GM13977 (cell line): ENCODE results near the gene GANC.

Experiments used
- DNase-seq: peaks from one replicate; pipeline ENCODE4 v3.0.0; 2012; ENCODE audit warnings: low spot score
- in situ Hi-C: fragments of 300-500 bp; cut with MboI; formaldehyde crosslinking; loops from one replicate; pipeline ENCODE4 v1.12.0; 2022; ENCODE audit warnings: low sequenced_read_pairs, low pct_unique_long_range_greater_than_20kb, mixed read lengths, inconsistent platforms; ENCODE audit not compliant: unreplicated experiment
- TF ChIP-seq, protein P1 (sequence below): IDR thresholded peaks from 2 replicates; pipeline ENCODE4 v1.5.1; 2012; ENCODE audit warnings: mild to moderate bottlenecking, control low read depth; ENCODE audit not compliant: insufficient read depth; ENCODE audit errors: extremely low read depth, missing control alignments

GANC gene

DNA sequence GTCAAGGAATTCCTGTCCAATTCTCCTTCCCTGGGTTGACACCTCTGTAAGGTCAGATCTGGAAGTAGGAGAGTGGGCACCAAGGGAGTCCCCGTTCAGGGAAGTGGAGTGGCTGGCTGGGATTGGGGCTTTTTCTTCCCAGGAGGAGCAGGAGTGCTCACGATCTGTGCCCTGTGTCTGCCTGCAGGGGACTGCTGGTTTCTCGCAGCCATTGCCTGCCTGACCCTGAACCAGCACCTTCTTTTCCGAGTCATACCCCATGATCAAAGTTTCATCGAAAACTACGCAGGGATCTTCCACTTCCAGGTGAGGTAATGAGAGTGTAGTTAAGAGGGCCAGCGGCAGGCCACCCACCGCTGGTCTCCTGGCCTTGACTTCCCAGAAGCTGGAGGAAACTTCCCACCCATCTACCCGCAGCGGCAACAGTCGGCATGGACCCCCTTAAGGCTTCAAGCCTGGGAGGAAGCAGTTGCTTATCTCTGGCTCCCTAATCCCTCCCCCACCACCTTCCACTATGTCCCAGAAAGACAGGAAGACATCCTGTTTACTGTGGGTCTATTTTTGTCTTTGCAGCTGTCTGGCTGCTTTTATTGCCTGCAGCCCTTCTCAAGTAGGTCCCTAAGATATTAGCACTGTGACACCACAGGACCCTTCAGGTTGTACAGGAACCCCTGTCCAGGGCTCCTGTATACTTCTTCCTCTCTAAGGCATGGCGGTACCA lies 113.1 kb downstream of the GANC start:
- in situ Hi-C loops = no loop called here
- no peak for DNase-seq
- TF ChIP-seq, protein P1, sequence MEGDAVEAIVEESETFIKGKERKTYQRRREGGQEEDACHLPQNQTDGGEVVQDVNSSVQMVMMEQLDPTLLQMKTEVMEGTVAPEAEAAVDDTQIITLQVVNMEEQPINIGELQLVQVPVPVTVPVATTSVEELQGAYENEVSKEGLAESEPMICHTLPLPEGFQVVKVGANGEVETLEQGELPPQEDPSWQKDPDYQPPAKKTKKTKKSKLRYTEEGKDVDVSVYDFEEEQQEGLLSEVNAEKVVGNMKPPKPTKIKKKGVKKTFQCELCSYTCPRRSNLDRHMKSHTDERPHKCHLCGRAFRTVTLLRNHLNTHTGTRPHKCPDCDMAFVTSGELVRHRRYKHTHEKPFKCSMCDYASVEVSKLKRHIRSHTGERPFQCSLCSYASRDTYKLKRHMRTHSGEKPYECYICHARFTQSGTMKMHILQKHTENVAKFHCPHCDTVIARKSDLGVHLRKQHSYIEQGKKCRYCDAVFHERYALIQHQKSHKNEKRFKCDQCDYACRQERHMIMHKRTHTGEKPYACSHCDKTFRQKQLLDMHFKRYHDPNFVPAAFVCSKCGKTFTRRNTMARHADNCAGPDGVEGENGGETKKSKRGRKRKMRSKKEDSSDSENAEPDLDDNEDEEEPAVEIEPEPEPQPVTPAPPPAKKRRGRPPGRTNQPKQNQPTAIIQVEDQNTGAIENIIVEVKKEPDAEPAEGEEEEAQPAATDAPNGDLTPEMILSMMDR = no peak

DNA sequence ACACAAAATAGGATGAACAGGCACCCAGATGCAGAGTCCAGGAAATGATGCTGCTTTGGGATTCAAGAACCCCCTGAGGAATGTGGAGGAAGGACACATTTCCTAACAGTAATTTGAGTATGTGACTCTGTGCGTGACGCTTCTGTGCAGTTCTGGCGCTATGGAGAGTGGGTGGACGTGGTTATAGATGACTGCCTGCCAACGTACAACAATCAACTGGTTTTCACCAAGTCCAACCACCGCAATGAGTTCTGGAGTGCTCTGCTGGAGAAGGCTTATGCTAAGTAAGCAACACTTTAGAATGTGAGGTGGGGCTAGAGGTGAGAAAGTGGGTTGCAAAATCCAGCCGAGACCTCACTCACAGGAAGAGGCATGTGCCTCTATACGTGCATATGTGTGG lies 114.6 kb downstream of the GANC start:
- in situ Hi-C loops = no loop called here
- TF ChIP-seq, protein P1 = no peak

DNA sequence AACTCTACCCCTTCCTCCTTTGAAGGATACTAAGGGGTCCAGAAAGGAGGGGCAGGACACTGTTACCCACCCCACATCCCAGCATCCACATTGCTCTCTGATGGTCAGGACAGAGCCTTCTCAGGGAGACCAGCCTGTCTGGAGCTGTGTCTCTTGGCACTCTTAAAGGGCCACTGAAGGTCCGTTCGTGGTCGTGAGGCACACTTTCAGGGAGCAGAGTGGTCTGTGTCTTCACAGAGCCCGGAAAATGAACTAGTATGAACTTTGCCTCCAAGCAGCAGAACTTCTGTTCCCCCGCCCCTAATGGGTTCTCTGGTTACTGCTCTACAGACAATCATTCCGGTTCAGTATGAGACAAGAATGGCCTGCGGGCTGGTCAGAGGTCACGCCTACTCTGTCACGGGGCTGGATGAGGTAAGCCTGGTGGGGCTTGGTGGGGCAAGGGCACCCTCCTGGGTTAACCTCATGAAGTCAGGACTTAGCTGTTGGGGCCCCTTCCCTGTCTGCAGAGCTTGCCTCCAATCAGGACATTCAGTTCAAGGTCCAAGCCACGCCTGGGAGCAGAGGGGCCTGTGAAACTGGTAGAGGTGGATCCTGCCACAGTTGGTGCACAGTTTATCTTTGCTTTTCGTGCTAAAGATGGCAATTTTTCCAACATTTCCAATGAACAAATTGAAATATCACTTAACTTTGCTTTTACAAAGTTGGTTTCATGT lies 119.5 kb downstream of the GANC start:
- no peak for DNase-seq
- TF ChIP-seq, protein P1 = no peak
- in situ Hi-C loops = no loop called here

More for the DNA sequence above, 114.6 kb downstream of the GANC start:
- no peak for DNase-seq

DNA sequence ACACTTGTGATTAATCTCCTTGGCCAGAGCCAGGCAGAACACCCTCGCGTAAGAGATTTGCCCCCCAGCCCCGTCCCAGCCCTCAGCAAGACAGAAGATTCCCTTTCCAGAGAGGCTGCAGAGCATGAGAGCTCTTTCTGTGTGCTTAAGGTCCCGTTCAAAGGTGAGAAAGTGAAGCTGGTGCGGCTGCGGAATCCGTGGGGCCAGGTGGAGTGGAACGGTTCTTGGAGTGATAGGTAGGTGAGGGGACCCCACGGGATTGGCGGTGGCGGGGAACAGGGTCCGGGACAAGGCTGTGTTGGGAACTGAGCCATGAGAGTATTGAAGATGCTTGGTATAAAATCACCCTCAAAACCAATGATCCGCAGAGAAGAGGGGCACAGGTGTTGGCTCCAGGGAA lies 121.1 kb downstream of the GANC start:
- TF ChIP-seq, protein P1 = no peak
- DNase-seq = no peak
- in situ Hi-C loops = no loop called here

DNA sequence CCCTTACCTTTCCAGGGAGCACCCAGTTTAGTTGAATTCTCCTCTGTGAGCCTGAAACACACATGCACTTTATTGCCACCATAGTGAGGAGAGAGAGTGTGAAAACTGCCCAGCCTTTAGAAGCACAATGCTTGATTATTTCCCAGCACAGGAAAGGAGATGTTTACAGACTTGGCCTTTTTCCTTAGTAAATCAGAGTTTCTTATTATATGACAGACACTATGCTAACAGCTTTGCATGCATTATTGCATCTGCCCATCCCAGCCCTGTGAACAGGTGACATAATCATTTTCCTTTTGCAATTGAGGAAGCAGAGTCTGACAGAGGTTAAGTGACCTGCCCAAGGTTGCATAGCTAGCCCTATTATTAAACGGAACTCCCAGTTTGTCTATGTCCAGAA lies 122.8 kb downstream of the GANC start:
- DNase-seq = no peak
- in situ Hi-C loops = no loop called here

DNA sequence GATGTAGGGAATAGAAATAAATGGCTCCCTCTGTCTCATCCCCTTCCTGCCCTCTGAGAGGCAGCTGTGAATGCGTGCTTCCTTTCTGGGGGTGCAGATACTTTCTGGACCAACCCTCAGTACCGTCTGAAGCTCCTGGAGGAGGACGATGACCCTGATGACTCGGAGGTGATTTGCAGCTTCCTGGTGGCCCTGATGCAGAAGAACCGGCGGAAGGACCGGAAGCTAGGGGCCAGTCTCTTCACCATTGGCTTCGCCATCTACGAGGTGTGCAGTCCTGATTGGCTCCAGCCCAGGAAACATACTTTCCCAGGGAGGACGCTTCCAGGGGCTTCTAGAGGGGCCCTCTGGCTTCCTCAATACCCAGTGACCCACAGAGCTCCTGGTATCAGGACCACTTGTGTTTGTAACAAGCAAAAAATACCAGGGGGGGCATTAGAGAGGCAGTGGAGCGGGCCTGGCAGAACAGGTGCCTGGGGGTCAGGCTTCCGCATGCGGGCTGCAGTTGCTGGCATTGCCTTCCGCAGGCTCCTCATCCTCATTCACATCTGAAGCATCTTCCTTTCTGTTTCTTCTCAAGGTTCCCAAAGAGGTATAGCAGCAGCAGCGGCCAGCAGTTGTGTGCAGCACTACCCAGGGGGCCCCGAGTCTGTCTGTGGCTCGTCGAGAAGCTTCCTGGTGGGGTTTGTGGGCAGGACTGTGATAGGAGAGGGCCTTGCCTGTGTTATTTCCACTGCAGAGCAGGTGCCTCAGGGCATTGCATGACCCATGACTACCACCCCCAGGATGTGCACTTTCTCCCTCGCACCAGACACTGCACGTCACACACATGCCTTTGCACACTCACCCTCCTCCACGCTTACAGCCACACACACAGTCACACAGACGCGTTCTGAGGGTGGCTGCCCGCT lies 128.8 kb downstream of the GANC start:
- peak; percentile 56 for DNase-seq
- TF ChIP-seq, protein P1 = no peak
- in situ Hi-C loops = no loop called here

More for the DNA sequence above, 122.8 kb downstream of the GANC start:
- TF ChIP-seq, protein P1 = no peak
